Measurements from ENCODE around the gene BCKDHA. TPM values are rescaled to one million over a fixed set of nuclear protein-coding genes. Genes with fewer than 3 reads are reported as not detected.
A peak's percentile ranks its signal among the peaks of the same experiment; 100 is the strongest.

Gene BCKDHA
- 22.6 to 27.2 TPM (median 22.8 TPM) in 3 replicates for total RNA-seq

DNA sequence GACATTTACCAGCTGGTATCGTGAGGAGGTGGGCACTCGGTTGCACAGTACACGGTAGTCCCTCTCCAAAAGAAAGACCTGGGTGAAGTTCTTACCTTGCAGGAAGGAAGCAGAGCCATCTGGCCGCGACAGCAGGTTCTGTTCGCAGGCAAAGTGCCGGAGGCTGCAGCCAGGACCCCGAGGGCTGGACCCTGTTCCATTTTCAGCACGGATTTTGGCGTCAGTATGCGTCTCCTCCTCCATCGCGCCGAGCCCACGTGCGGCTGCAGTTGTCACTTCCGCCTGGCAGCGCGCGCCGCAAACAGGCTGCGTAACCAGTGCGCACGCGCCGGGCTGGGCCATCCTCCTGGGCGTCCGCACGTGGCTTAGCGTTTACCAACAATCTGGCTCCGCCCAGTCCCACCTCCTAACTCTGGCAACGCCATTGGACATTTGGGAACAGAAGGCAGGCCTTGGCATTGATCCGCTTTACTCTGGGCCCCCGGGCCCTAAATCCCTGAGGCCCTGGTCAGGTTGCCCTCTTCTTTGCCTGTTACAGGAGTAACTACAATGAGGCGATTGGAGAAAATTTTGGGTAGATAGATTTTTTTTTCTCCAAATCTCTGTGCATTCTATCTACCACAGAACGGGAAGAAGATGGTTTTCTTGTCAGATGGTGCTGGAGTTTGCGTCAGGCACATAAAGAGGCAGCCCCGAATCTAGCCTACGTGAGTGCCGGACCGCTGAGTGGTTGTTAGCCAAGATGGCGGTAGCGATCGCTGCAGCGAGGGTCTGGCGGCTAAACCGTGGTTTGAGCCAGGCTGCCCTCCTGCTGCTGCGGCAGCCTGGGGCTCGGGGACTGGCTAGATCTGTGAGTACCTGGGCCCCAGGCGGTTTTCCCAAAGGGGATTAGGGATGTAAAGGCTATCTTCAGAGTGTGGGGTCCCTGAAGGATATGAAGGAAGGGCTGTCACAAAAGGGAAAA lies at the start of gene BCKDHA, which contains the start of gene EXOSC5:
TSS of gene BCKDHA (plus strand) at position 733 of the 964 bp plus-strand sequence. CDS start at position 743, 10 bp downstream.
TSS of gene EXOSC5 (minus strand) at position 274 of the 964 bp plus-strand sequence. CDS start at position 243, 31 bp downstream.
- H3K27ac Mint-ChIP-seq = peak within 1 kb of the TSS; percentile 100
- H3K27me3 Mint-ChIP-seq (ENCODE audit: low read depth) = no peaks in the 10 kb centered on the region
- peak; percentile 98 to 99 for DNase-seq (ENCODE audit: low spot score in 2 of 2, unreplicated experiment in 2 of 2)
- H3K4me3 Mint-ChIP-seq = peak within 1 kb of the TSS; percentile 100
- no peaks in the 10 kb centered on the region for H3K9me3 Mint-ChIP-seq
- H3K4me1 Mint-ChIP-seq = peaks cover 35% of the 10 kb centered on the region
- TF ChIP-seq, protein P1, sequence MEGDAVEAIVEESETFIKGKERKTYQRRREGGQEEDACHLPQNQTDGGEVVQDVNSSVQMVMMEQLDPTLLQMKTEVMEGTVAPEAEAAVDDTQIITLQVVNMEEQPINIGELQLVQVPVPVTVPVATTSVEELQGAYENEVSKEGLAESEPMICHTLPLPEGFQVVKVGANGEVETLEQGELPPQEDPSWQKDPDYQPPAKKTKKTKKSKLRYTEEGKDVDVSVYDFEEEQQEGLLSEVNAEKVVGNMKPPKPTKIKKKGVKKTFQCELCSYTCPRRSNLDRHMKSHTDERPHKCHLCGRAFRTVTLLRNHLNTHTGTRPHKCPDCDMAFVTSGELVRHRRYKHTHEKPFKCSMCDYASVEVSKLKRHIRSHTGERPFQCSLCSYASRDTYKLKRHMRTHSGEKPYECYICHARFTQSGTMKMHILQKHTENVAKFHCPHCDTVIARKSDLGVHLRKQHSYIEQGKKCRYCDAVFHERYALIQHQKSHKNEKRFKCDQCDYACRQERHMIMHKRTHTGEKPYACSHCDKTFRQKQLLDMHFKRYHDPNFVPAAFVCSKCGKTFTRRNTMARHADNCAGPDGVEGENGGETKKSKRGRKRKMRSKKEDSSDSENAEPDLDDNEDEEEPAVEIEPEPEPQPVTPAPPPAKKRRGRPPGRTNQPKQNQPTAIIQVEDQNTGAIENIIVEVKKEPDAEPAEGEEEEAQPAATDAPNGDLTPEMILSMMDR (IDR thresholded peaks at IDR 0.05; ENCODE audit: unreplicated experiment) = no peak
- peaks cover 5% of the 10 kb centered on the region for H3K36me3 Mint-ChIP-seq

DNA sequence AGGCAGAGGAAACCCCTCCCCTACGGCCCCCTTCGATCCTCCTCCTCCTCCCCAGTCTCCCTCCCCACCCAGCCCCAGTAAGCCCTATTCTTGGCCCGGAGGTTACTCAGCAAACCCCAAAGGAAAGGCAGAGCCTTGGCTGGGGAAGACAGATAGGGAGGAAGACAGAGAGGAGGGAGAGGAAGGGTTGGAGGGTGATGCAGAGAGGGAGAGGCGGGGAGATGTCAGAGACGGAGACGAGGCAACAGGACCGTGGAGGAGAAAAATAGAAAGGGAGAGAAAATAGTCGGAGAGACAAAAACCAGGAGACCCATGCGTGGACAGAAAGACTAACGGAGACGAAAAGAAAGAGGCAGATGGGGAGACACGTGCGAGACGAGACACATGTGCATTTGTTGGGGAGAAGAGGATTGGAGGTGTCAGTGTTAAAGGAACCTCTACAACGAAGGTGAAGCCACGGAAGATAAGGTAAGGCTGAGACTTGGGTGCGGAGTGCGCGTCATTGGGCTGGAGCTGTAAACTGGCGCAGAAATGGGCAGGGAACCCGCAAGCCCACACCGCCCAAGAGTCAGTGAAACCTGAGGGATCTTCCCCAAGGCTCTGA lies 46.8 kb upstream of the BCKDHA start:
- Mint-ChIP-seq H3K36me3 (peaks cover 4% of the 10 kb centered on the region), H3K9me3 (peaks cover 3% of the 10 kb centered on the region), H3K4me3 (peak overlapping the region; percentile 78), H3K27ac (no peak overlapping the region), H3K27me3 (ENCODE audit: low read depth) (peaks cover 35% of the 10 kb centered on the region), H3K4me1 (peaks cover 24% of the 10 kb centered on the region)
- DNase-seq (ENCODE audit: low spot score in 2 of 2, unreplicated experiment in 2 of 2) = no peak
- TF ChIP-seq, protein P1 (IDR thresholded peaks at IDR 0.05; ENCODE audit: unreplicated experiment) = no peak

DNA sequence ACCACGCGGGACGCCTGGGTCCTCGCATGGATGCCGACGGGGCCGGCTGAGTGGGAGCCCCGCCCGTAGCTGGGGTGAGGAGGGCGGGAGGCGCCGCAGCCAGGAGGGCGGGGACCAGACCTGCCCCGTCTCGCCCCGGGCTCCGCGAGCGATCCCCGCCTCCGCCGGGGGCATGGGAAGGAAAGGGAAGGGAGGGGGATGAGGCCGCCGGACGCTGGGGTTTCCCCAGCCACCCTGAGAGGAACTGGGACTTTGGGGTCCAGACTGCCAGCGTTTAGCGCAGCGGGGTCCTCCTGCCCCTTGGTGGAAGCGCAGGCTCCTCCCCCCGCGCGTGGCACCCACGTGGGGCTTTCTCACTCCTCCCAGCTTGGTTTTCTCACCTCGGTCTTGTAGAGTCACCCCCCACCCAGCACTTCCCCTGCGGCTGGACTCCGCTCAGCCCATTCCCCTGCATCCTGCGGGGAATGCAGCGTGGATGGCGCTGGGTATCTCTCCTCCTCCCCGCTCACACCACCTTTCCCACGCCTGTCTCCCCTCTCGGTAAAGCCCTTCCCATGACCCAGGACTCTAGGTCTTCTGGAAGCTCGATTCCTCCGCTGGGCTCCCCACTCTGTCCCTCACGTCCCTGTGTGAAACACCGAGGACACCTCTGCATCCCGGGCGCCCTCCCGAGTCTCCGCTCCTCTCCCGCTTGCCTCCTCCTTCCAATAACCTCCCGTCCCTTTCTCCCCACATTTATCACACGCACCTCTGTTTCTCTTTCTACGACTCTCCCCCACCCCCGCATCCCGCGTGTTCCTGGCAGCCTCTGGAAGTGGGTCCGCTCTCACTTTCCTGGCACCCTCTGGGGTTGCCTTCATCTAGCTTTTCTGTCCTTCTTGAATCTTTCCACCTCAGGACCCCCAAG lies 46.0 kb upstream of the BCKDHA start:
- Mint-ChIP-seq H3K27ac (peak overlapping the region; percentile 8), H3K9me3 (peaks cover 3% of the 10 kb centered on the region), H3K4me1 (peaks cover 24% of the 10 kb centered on the region), H3K4me3 (peak overlapping the region; percentile 78), H3K36me3 (peaks cover 3% of the 10 kb centered on the region), H3K27me3 (ENCODE audit: low read depth) (peaks cover 35% of the 10 kb centered on the region)
- TF ChIP-seq, protein P1 (IDR thresholded peaks at IDR 0.05; ENCODE audit: unreplicated experiment) = no peak
- DNase-seq (ENCODE audit: low spot score in 2 of 2, unreplicated experiment in 2 of 2) = peak in 1 of 2 experiments; percentile 42

DNA sequence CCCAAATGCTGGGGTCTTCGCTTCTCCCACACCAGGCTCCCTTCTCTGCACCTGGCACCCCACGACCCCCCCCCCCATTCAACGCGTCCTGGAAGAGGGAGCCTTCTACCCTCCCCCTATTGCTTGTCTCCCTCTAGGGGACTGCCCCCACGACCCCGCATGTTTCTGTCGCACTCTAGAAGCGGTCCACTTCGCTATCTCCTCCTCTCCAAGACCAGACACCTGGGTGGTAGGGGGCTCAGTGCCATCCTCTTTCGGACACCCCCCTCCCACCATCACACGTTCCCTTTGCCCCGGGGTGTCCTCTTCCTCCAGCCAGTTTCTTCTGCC lies 45.4 kb upstream of the BCKDHA start:
- Mint-ChIP-seq H3K27ac (peak overlapping the region; percentile 8), H3K27me3 (ENCODE audit: low read depth) (peaks cover 35% of the 10 kb centered on the region), H3K9me3 (peaks cover 3% of the 10 kb centered on the region), H3K4me1 (peaks cover 24% of the 10 kb centered on the region), H3K4me3 (peak overlapping the region; percentile 78), H3K36me3 (peaks cover 3% of the 10 kb centered on the region)
- TF ChIP-seq, protein P1 (IDR thresholded peaks at IDR 0.05; ENCODE audit: unreplicated experiment) = no peak
- no peak for DNase-seq (ENCODE audit: low spot score in 2 of 2, unreplicated experiment in 2 of 2)

Measured in mesothelial cell of epicardium (in vitro differentiated cells).